HG02759 (cell line): ENCODE measurements around the gene RBMS2.

Source experiments
- ATAC-seq: cut with Tn5 transposase; IDR thresholded peaks from one replicate; pipeline ENCODE4 v1.9.1; 2021; ENCODE audit warnings: mild to moderate bottlenecking, moderate library complexity; ENCODE audit not compliant: unreplicated experiment

RBMS2 gene

GRCh38 chr12:56629459-56630179, 108.0 kb downstream of the RBMS2 start:
- ATAC-seq: peak; percentile 1

- peak; percentile 65 for ATAC-seq
Measured at GRCh38 chr12:56630180-56630632, 108.6 kb downstream of the RBMS2 start, which contains the start of gene BAZ2A. TSS of gene BAZ2A (minus strand) at chr12:56630326. CDS start at chr12:56617530, 12,796 bp downstream.

- peak; percentile 23 for ATAC-seq
Measured at GRCh38 chr12:56631790-56632700, 110.4 kb downstream of the RBMS2 start.

- ATAC-seq: no peak
Measured at GRCh38 chr12:56632701-56633467, 111.3 kb downstream of the RBMS2 start.

- no peak for ATAC-seq
Measured at GRCh38 chr12:56633468-56634241, 112.0 kb downstream of the RBMS2 start.

- ATAC-seq: no peak
Measured at GRCh38 chr12:56634242-56634836, 112.7 kb downstream of the RBMS2 start.

- ATAC-seq: no peak
Measured at GRCh38 chr12:56634837-56635791, 113.5 kb downstream of the RBMS2 start.

GRCh38 chr12:56635806-56636674, 114.4 kb downstream of the RBMS2 start:
- ATAC-seq: peak; percentile 52

- ATAC-seq: peak; percentile 58
Measured at GRCh38 chr12:56636675-56637540, 115.3 kb downstream of the RBMS2 start.

- no peak for ATAC-seq
Measured at GRCh38 chr12:56637621-56638020, 116.0 kb downstream of the RBMS2 start.

- no peak for ATAC-seq
Measured at GRCh38 chr12:56641219-56641618, 119.6 kb downstream of the RBMS2 start.

GRCh38 chr12:56644654-56645053, 123.0 kb downstream of the RBMS2 start:
- no peak for ATAC-seq

- no peak for ATAC-seq
Measured at GRCh38 chr12:56645201-56645716, 123.6 kb downstream of the RBMS2 start.
